Measurements from ENCODE around the gene SULT2B1.

Gene SULT2B1

GRCh38 chr19:48609571-48610108, 57.7 kb downstream of the SULT2B1 start:
- H3K9ac ChIP-seq (ENCODE audit: low read depth, low read length), result no peak overlapping the region
- no peaks in the 10 kb centered on the region for H3K36me3 ChIP-seq (ENCODE audit: insufficient read depth, low read length)
- H3K4me1 ChIP-seq (ENCODE audit: insufficient read depth, low read length), result peaks cover 9% of the 10 kb centered on the region
- H3K9me3 ChIP-seq (ENCODE audit: control insufficient read depth, insufficient read depth, low read length), result no peaks in the 10 kb centered on the region

- Histone ChIP-seq H3K9me3 (ENCODE audit: control insufficient read depth, insufficient read depth, low read length) (no peaks in the 10 kb centered on the region), H3K4me1 (ENCODE audit: insufficient read depth, low read length) (peaks cover 15% of the 10 kb centered on the region), H3K36me3 (ENCODE audit: insufficient read depth, low read length) (peaks cover 5% of the 10 kb centered on the region), H3K9ac (ENCODE audit: low read depth, low read length) (no peak overlapping the region)
These were observed 59.9 kb downstream of the SULT2B1 start for GRCh38 chr19:48611872-48612271.

- Histone ChIP-seq H3K9me3 (ENCODE audit: control insufficient read depth, insufficient read depth, low read length) (no peaks in the 10 kb centered on the region), H3K9ac (ENCODE audit: low read depth, low read length) (no peak overlapping the region; the same call in 1 of the 2 replicates), H3K4me1 (ENCODE audit: insufficient read depth, low read length) (peaks cover 23% of the 10 kb centered on the region), H3K36me3 (ENCODE audit: insufficient read depth, low read length) (peaks cover 16% of the 10 kb centered on the region)
These were observed 61.3 kb downstream of the SULT2B1 start for GRCh38 chr19:48613024-48613851.

- H3K9ac ChIP-seq (ENCODE audit: low read depth, low read length), result peak overlapping the region; percentile 53
- peaks cover 16% of the 10 kb centered on the region for H3K36me3 ChIP-seq (ENCODE audit: insufficient read depth, low read length)
- peaks cover 23% of the 10 kb centered on the region for H3K4me1 ChIP-seq (ENCODE audit: insufficient read depth, low read length)
- H3K9me3 ChIP-seq (ENCODE audit: control insufficient read depth, insufficient read depth, low read length), result no peaks in the 10 kb centered on the region
These were observed 62.0 kb downstream of the SULT2B1 start for GRCh38 chr19:48613852-48614435.

GRCh38 chr19:48614436-48615230, 62.7 kb downstream of the SULT2B1 start, which contains the start of gene FAM83E:
Gene FAM83E (minus strand): TSS chr19:48615076. CDS start chr19:48613372, 1,704 bp downstream.
- H3K4me1 ChIP-seq (ENCODE audit: insufficient read depth, low read length), result peaks cover 23% of the 10 kb centered on the region
- no peaks in the 10 kb centered on the region for H3K9me3 ChIP-seq (ENCODE audit: control insufficient read depth, insufficient read depth, low read length)
- peak within 1 kb of the TSS; percentile 53 for H3K9ac ChIP-seq (ENCODE audit: low read depth, low read length)
- peaks cover 16% of the 10 kb centered on the region for H3K36me3 ChIP-seq (ENCODE audit: insufficient read depth, low read length)

GRCh38 chr19:48615231-48616040, 63.5 kb downstream of the SULT2B1 start:
- H3K36me3 ChIP-seq (ENCODE audit: insufficient read depth, low read length), result peaks cover 16% of the 10 kb centered on the region
- H3K9ac ChIP-seq (ENCODE audit: low read depth, low read length), result peak overlapping the region; percentile 53; the same call in 1 of the 2 replicates

GRCh38 chr19:48616041-48616436, 64.1 kb downstream of the SULT2B1 start:
- Histone ChIP-seq H3K9me3 (ENCODE audit: control insufficient read depth, insufficient read depth, low read length) (no peaks in the 10 kb centered on the region), H3K4me1 (ENCODE audit: insufficient read depth, low read length) (peaks cover 23% of the 10 kb centered on the region), H3K9ac (ENCODE audit: low read depth, low read length) (no peak overlapping the region), H3K36me3 (ENCODE audit: insufficient read depth, low read length) (peaks cover 16% of the 10 kb centered on the region)

More at GRCh38 chr19:48615231-48616040, 63.5 kb downstream of the SULT2B1 start:
- H3K9me3 ChIP-seq (ENCODE audit: control insufficient read depth, insufficient read depth, low read length), result no peaks in the 10 kb centered on the region
- H3K4me1 ChIP-seq (ENCODE audit: insufficient read depth, low read length), result peaks cover 23% of the 10 kb centered on the region

GRCh38 chr19:48616491-48617056, 64.6 kb downstream of the SULT2B1 start:
- Histone ChIP-seq H3K36me3 (ENCODE audit: insufficient read depth, low read length) (peaks cover 16% of the 10 kb centered on the region), H3K4me1 (ENCODE audit: insufficient read depth, low read length) (peaks cover 23% of the 10 kb centered on the region), H3K9ac (ENCODE audit: low read depth, low read length) (no peak overlapping the region), H3K9me3 (ENCODE audit: control insufficient read depth, insufficient read depth, low read length) (no peaks in the 10 kb centered on the region)

GRCh38 chr19:48617146-48617937, 65.4 kb downstream of the SULT2B1 start:
- H3K4me1 ChIP-seq (ENCODE audit: insufficient read depth, low read length), result peaks cover 23% of the 10 kb centered on the region

GRCh38 chr19:48618278-48618915, 66.4 kb downstream of the SULT2B1 start:
- Histone ChIP-seq H3K9me3 (ENCODE audit: control insufficient read depth, insufficient read depth, low read length) (no peaks in the 10 kb centered on the region), H3K36me3 (ENCODE audit: insufficient read depth, low read length) (peaks cover 16% of the 10 kb centered on the region), H3K4me1 (ENCODE audit: insufficient read depth, low read length) (peaks cover 26% of the 10 kb centered on the region), H3K9ac (ENCODE audit: low read depth, low read length) (peak overlapping the region; percentile 87)

More at GRCh38 chr19:48617146-48617937, 65.4 kb downstream of the SULT2B1 start:
- H3K9me3 ChIP-seq (ENCODE audit: control insufficient read depth, insufficient read depth, low read length), result no peaks in the 10 kb centered on the region
- peak overlapping the region; percentile 87 for H3K9ac ChIP-seq (ENCODE audit: low read depth, low read length)
- H3K36me3 ChIP-seq (ENCODE audit: insufficient read depth, low read length), result peaks cover 16% of the 10 kb centered on the region

- Histone ChIP-seq H3K9me3 (ENCODE audit: control insufficient read depth, insufficient read depth, low read length) (no peaks in the 10 kb centered on the region), H3K4me1 (ENCODE audit: insufficient read depth, low read length) (peaks cover 22% of the 10 kb centered on the region), H3K36me3 (ENCODE audit: insufficient read depth, low read length) (peaks cover 16% of the 10 kb centered on the region), H3K9ac (ENCODE audit: low read depth, low read length) (peak within 1 kb of the TSS; percentile 87)
These were observed 67.1 kb downstream of the SULT2B1 start, which contains the start of the genes RPL18 and SPHK2 for GRCh38 chr19:48618916-48619691. Gene RPL18 (minus strand): TSS chr19:48619178. CDS start chr19:48619143, 35 bp downstream. Gene SPHK2 (plus strand): TSS chr19:48619506. CDS start chr19:48620515, 1,009 bp downstream.

Data from ES-I3 (cell line).